Activated CD8-positive, alpha-beta memory T cell treated with anti-CD3 and anti-CD28 coated beads, Interleukin-2, amount 50 U/mL, for 4 hours (primary cell): ENCODE results near the gene MAP1LC3B.

Source experiments
- DNase-seq: peaks from one replicate; pipeline ENCODE4 v3.0.0-alpha.2; 2020

Gene MAP1LC3B

GRCh38 chr16:87435372-87436224, 43.5 kb downstream of the MAP1LC3B start:
- DNase-seq: no peak

- no peak for DNase-seq
These were observed 44.4 kb downstream of the MAP1LC3B start for GRCh38 chr16:87436225-87437172.

DNA sequence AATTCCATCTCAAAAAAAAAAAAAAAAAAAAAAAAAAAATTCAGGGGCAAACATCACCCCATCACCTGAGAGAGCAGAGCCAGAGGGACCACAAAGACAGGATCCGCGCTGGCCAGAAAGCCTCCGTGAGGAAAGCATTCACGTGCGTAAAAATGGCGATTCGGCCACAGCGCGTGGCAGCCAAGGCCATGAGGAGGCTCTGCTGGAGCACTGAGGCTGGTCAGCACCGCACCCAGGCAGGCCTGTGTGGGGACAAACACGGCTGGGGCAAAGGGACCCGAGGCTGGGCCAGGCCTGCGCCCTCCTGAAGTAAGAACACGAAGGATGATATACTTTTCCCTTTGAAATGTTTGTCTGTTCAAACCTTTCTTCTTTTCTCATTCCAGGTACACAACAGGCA, 45.2 kb downstream of the MAP1LC3B start:
- no peak for DNase-seq

DNA sequence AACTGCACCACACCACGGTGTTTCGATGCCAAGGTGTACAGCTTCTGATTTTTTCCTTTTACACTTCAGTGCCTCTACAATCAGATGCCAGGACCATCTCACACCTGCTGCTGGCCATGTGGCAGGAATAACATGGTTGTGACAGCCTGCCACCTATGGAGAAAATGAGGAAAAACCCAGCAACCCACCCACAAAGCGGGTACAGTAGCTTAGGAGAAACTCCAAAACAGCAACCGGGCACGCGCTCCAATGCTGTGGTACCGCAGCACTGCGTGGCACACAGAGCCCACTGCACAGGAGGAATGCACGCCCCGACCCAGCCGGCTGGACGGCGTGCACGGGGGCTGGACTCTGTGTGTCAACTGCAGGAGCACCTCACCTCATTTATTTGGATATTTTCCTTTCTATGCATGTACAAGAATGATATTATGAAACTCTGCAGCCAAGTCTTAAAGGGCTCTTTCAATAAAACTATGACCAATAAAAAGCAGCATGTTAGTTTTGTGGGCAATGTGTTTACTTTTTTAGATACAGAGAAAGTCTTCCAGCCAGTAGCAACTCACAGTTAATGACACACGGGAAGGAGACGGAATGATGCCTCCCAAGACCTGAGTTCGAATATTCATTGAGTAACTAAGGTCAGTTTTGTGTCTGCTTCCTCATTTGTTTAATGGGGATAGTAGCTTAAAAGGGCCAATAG, 45.9 kb downstream of the MAP1LC3B start:
- DNase-seq: no peak

DNA sequence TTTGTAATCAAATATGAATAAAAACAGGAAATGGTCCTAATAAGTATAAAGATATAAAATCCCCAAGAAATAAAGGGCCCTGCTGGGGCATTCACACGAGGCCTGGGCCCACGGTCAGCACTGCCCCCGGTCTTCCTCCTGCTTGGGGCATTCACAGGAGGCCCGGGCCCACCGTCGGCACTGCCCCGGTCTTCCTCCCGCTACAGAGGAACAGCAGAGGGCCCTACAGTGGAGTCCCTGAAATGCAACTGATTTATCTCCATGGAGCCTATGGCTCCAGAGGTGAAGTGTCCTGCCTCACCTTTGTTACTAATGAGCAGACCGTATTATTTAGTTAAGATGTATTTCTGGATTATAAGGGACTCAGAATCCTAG, 46.5 kb downstream of the MAP1LC3B start:
- no peak for DNase-seq

GRCh38 chr16:87439926-87440325, 47.8 kb downstream of the MAP1LC3B start:
- no peak for DNase-seq

DNA sequence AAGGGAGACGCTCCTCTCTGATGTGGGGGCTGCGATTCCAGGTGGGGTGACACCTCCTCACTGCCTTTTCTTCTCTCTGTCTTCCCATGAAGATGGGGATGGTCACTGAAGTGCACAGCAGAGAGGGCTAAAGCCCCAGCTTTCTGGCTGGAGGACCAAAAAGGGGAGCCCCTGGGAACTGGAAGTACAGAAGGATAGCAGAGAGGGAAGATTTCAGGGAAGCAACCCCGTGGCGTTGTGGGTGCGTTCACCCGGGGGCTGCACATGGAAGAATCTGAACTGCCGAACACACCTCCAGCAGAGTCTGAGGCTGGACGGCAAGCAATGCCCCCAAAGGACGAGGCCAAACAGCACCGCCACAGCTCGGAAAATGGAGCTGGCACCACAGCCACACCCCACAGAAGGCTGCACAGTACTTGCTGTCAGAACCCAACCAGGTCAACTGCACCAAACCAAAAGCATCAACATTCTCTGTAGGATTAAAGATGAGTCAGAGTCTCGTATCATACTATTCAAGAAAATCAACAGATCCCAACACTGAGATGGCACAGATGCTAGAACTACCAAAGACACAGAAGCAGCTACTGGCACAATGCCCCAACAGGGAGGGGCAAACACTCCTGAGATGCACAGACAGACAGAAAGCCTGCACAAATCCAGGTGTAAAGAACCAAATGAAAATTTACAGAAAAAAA, 49.9 kb downstream of the MAP1LC3B start:
- no peak for DNase-seq

- no peak for DNase-seq
These were observed 50.4 kb downstream of the MAP1LC3B start for GRCh38 chr16:87442581-87442966.

DNA sequence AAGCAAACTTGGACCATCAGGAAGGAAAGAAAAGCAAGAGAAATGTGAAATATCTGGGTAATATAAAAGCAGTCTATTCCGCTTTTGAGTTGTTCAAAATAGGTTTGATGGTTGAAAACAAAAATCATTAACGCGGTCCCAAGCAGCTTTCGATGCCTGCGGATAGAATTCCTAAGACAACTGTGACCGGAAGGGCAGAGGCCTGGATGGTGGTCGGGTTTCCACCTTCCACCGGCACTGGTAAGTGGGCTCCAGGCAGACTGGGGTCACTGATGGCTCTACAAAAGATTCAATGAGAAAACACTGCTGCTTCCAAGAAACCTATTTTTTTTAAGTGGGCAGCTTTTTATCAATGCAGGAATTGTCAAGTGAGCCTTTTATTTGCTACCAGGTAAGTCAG, 50.9 kb downstream of the MAP1LC3B start:
- no peak for DNase-seq

- DNase-seq: no peak
These were observed 51.8 kb downstream of the MAP1LC3B start for GRCh38 chr16:87443964-87444363.

DNA sequence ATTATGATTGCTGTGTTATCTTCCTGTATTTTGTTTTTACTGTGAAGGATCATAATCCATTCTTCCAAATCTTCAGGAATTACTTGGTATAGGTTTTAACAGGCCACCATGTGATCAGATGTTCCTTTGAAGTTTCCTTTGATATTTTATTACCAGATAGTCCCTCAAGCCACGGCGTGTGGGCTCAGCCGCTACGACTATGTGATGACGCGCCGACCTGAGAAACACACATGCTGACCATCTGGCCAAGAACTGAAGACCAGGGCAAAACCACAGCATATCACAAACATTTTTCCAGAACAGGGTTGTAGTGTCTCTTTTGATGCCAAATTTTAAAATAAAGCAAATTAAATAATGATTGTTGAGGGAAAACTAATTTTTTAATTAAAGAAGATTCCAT, 53.4 kb downstream of the MAP1LC3B start:
- no peak for DNase-seq

DNA sequence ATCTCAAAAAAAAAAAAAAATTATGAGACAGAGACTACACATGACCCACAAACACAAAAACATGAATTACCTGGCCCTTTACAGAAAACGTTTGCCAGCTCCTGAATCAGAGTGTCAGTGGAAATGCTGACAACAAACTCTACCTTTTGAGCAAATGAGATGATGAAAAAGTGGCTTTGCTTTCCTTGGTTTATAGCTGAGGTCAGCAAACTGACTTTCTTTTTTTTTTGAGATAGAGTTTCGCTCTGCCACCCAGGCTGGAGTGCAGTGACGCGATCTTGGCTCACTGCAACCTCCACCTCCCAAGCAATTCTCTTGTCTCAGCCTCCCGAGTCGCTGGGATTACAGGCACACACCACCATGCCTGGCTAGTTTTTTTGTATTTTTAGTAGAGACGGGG, 54.3 kb downstream of the MAP1LC3B start:
- no peak for DNase-seq

DNA sequence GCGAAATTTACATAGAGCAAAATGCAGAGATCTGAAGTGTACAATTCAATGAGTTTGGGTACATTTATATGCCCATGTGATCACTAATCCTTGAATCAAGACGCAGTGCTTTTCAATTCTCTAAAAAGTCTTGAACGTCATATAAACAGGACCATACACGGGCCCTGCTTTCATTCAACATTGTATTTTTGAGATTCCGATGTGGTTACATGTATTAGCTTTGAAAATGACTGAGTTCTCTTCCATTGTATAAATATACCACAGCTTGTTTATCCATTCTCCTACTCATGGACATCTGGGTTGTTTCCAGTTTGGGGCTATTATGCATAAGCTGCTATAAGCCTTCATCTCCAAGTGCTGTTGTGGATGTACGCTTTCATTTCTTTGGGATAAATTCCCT, 55.2 kb downstream of the MAP1LC3B start:
- no peak for DNase-seq

DNA sequence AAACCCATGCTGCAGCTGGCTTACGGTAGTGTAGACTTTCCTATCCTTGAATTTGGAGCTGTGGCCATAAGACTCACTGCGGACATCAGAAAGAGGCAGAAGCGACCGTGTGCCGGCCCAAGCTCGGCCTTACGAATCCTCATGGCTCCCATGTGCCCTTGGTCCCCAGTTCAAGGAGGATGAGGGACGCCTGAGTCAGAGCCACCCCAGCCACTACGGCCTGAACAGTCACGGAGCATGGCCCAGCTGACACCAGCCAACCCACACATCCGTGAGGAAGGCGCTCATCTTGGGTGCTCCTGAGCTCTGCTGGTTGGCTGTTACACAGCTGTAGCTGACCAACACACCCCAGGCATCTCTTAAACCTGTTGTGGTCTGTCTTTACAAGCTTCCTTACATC, 56.7 kb downstream of the MAP1LC3B start:
- no peak for DNase-seq

- no peak for DNase-seq
These were observed 59.6 kb downstream of the MAP1LC3B start for GRCh38 chr16:87451563-87452210.

GRCh38 chr16:87453326-87453725, 61.2 kb downstream of the MAP1LC3B start:
- DNase-seq: no peak
